Subcutaneous adipose tissue (tissue), 4 donors: Measurements from ENCODE around the gene RBBP8. TPM values are rescaled to one million over a fixed set of nuclear protein-coding genes. Genes with fewer than 3 reads are reported as not detected.

ENCODE experiments used
- CTCF ChIP-seq: fragments of 450-650 bp; IDR thresholded peaks from one replicate; pipeline ENCODE4 v1.5.1; 2016; ENCODE audit warnings: low read depth, mild to moderate bottlenecking, control low read depth, antibody characterized with exemption, moderate library complexity
- total RNA-seq, 4 donors: library from RNA; depleted of rRNA; stranded (reverse); fragments of >200 nt; gene quantifications; one replicate each; pipeline ENCODE4 v1.1.0, GENCODE V29; 2016

The RBBP8 gene
- total RNA-seq, 4 donors from 2014 or later, result 13.0 to 43.7 (median 23.6) TPM

- no peak for TF ChIP-seq CTCF
Measured at GRCh38 chr18:23063502-23063901, 130.4 kb downstream of the RBBP8 start.

- no peak for TF ChIP-seq CTCF
Measured at GRCh38 chr18:23065234-23065806, 132.2 kb downstream of the RBBP8 start.

- no peak for TF ChIP-seq CTCF
Measured at GRCh38 chr18:23066060-23066459, 132.9 kb downstream of the RBBP8 start.

- no peak for TF ChIP-seq CTCF
Measured at GRCh38 chr18:23066504-23067039, 133.4 kb downstream of the RBBP8 start.

GRCh38 chr18:23067236-23067635 is 134.1 kb downstream of the RBBP8 start:
- TF ChIP-seq CTCF, result no peak

- no peak for TF ChIP-seq CTCF
Measured at GRCh38 chr18:23068011-23068410, 134.9 kb downstream of the RBBP8 start.

GRCh38 chr18:23068570-23069310 is 135.6 kb downstream of the RBBP8 start:
- TF ChIP-seq CTCF, result no peak
